Measurements from ENCODE around the gene ESM1.
A peak's percentile ranks its signal among the peaks of the same experiment; 100 is the strongest.

The ESM1 gene

DNA sequence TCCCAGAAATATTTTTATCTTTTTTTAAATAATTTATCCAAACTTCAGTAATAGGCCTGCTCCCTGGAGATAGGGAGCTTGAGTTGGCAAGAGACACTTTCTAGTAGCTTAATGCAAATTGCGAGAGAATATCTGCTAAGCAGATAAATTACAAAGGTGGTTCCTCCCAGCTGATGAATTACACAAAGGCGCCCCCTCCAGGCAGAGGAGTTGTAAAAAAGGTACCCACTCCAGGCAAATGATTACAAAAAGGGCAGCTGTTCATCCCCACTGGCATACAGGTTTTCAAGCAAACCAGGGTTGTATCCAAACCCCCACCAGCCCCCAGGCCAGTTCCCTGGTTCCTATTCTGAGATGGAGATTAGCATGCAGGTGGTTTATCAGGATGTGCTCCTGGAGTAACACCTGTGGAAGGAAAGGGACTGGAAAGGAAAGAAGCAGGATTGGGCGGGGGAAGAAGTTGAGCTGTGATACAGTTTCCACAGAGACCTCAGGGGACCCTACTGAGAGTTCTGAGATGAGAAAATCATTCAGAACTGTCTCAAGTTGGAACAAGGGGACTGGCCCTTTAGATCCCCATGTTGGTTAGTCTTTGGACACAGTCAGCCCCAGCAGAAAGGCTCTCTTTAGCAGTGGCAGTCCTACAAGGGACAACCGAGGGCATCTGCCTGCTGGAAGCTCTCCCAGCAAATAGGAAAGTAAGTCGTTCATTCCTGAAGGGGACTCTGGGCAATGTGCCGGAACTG lies 25.5 kb downstream of the ESM1 start:
- Histone ChIP-seq H4K20me1 (ENCODE audit: insufficient read depth, low read length, poor library complexity, severe bottlenecking) (no peaks in the 10 kb centered on the region), H3K27me3 (ENCODE audit: insufficient read depth, low read length, poor library complexity, severe bottlenecking) (no peaks in the 10 kb centered on the region), H3F3A (ENCODE audit: low read depth) (0 out of 2 replicates have a peak, but pooled peaks cover 2% of the 10 kb centered on the region), H3K9me2 (replicated peaks; ENCODE audit: low read depth, low read length) (no peaks in the 10 kb centered on the region), H3K4me3 (ENCODE audit: low read length, poor library complexity, severe bottlenecking) (no peak overlapping the region), H3K9ac (ENCODE audit: low read depth, low read length, poor library complexity, severe bottlenecking) (no peak overlapping the region), H3K79me2 (ENCODE audit: insufficient read depth, low read length) (no peaks in the 10 kb centered on the region), H3K4me1 (ENCODE audit: insufficient read depth, low read length, poor library complexity, severe bottlenecking) (peaks cover 10% of the 10 kb centered on the region), H3K36me3 (ENCODE audit: insufficient read depth, low read length) (no peaks in the 10 kb centered on the region), H2AFZ (ENCODE audit: low read length) (no peak overlapping the region), H3K4me2 (ENCODE audit: low read depth, low read length, poor library complexity, severe bottlenecking) (no peak overlapping the region), H3K9me3 (ENCODE audit: insufficient read depth, low read depth, low read length) (no peaks in the 10 kb centered on the region)
- TF ChIP-seq EZH2phosphoT487 (IDR thresholded peaks at IDR 0.05; ENCODE audit: borderline replicate concordance), result no peak
- TF ChIP-seq, protein P1, sequence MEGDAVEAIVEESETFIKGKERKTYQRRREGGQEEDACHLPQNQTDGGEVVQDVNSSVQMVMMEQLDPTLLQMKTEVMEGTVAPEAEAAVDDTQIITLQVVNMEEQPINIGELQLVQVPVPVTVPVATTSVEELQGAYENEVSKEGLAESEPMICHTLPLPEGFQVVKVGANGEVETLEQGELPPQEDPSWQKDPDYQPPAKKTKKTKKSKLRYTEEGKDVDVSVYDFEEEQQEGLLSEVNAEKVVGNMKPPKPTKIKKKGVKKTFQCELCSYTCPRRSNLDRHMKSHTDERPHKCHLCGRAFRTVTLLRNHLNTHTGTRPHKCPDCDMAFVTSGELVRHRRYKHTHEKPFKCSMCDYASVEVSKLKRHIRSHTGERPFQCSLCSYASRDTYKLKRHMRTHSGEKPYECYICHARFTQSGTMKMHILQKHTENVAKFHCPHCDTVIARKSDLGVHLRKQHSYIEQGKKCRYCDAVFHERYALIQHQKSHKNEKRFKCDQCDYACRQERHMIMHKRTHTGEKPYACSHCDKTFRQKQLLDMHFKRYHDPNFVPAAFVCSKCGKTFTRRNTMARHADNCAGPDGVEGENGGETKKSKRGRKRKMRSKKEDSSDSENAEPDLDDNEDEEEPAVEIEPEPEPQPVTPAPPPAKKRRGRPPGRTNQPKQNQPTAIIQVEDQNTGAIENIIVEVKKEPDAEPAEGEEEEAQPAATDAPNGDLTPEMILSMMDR (conservative IDR thresholded peaks at IDR 0.05; ENCODE audit: low read length), result peak; percentile 77

DNA sequence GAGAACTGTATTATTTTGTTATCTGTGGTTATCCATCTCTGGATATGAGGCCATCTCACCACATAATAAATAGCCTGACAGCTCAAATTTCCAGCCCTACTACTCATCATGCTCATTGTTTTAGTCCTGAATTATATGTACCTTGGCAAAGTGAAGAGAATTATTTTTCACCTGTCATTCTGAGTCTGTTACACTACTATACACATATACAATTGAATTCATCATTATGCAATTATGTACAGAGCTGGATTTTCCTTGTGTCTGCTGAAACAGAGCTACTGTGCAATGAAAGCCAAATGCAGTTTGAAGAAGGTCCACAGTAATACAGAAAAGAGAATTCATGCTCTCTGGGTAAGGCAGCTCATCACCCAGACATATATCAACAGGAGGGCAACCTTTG lies 28.5 kb downstream of the ESM1 start:
- Histone ChIP-seq H3K9me2 (replicated peaks; ENCODE audit: low read depth, low read length) (no peaks in the 10 kb centered on the region), H4K20me1 (ENCODE audit: insufficient read depth, low read length, poor library complexity, severe bottlenecking) (no peaks in the 10 kb centered on the region), H3K79me2 (ENCODE audit: insufficient read depth, low read length) (no peaks in the 10 kb centered on the region), H3K4me1 (ENCODE audit: insufficient read depth, low read length, poor library complexity, severe bottlenecking) (no peaks in the 10 kb centered on the region), H3K9ac (ENCODE audit: low read depth, low read length, poor library complexity, severe bottlenecking) (no peak overlapping the region), H3K4me2 (ENCODE audit: low read depth, low read length, poor library complexity, severe bottlenecking) (no peak overlapping the region), H3K27me3 (ENCODE audit: insufficient read depth, low read length, poor library complexity, severe bottlenecking) (no peaks in the 10 kb centered on the region), H3K4me3 (ENCODE audit: low read length, poor library complexity, severe bottlenecking) (no peak overlapping the region), H3K36me3 (ENCODE audit: insufficient read depth, low read length) (no peaks in the 10 kb centered on the region), H2AFZ (ENCODE audit: low read length) (no peak overlapping the region), H3F3A (ENCODE audit: low read depth) (no peaks in the 10 kb centered on the region), H3K9me3 (ENCODE audit: insufficient read depth, low read depth, low read length) (no peaks in the 10 kb centered on the region)
- TF ChIP-seq EZH2phosphoT487 (IDR thresholded peaks at IDR 0.05; ENCODE audit: borderline replicate concordance), result no peak
- TF ChIP-seq, protein P1 (conservative IDR thresholded peaks at IDR 0.05; ENCODE audit: low read length), result no peak

DNA sequence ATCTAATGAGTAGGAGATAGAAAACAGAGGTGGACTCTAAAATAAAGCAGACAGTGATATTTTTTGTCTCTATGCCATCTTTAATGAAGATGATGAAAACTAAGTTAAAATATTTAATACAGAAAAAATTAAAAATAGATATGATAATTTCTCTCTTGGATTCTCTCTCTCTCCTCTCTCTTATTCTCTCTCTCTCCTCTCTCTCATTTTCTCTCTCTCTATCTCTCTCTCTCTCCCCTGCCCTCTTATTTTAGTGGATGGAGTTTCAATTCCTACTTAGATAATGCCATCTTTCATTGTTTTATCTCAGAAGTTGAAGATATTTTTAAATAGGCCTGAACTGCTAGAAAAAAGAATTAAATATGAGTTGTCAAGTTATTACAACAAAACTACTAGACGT lies 38.2 kb downstream of the ESM1 start:
- Histone ChIP-seq H3K79me2 (ENCODE audit: insufficient read depth, low read length) (no peaks in the 10 kb centered on the region), H3K4me1 (ENCODE audit: insufficient read depth, low read length, poor library complexity, severe bottlenecking) (no peaks in the 10 kb centered on the region), H4K20me1 (ENCODE audit: insufficient read depth, low read length, poor library complexity, severe bottlenecking) (no peaks in the 10 kb centered on the region), H2AFZ (ENCODE audit: low read length) (no peak overlapping the region), H3K9me2 (replicated peaks; ENCODE audit: low read depth, low read length) (no peaks in the 10 kb centered on the region), H3K36me3 (ENCODE audit: insufficient read depth, low read length) (no peaks in the 10 kb centered on the region), H3K4me3 (ENCODE audit: low read length, poor library complexity, severe bottlenecking) (no peak overlapping the region), H3K9me3 (ENCODE audit: insufficient read depth, low read depth, low read length) (no peaks in the 10 kb centered on the region), H3K9ac (ENCODE audit: low read depth, low read length, poor library complexity, severe bottlenecking) (no peak overlapping the region), H3F3A (ENCODE audit: low read depth) (no peaks in the 10 kb centered on the region), H3K4me2 (ENCODE audit: low read depth, low read length, poor library complexity, severe bottlenecking) (no peak overlapping the region), H3K27me3 (ENCODE audit: insufficient read depth, low read length, poor library complexity, severe bottlenecking) (no peaks in the 10 kb centered on the region)
- TF ChIP-seq, protein P1 (conservative IDR thresholded peaks at IDR 0.05; ENCODE audit: low read length), result no peak
- TF ChIP-seq EZH2phosphoT487 (IDR thresholded peaks at IDR 0.05; ENCODE audit: borderline replicate concordance), result no peak

Measured in Loucy (cell line).